HG03520 (cell line): ENCODE measurements around the gene KANK3.
"Not testable (repeated sequence)": the region's sequence is repeated elsewhere in the genome, so short reads cannot be mapped to it uniquely, and the experiment has no call there.

Experiments
- ATAC-seq: cut with Tn5 transposase; IDR thresholded peaks from one replicate; pipeline ENCODE4 v1.9.1; 2021; ENCODE audit warnings: mild to moderate bottlenecking, moderate library complexity; ENCODE audit not compliant: unreplicated experiment

Gene KANK3

DNA sequence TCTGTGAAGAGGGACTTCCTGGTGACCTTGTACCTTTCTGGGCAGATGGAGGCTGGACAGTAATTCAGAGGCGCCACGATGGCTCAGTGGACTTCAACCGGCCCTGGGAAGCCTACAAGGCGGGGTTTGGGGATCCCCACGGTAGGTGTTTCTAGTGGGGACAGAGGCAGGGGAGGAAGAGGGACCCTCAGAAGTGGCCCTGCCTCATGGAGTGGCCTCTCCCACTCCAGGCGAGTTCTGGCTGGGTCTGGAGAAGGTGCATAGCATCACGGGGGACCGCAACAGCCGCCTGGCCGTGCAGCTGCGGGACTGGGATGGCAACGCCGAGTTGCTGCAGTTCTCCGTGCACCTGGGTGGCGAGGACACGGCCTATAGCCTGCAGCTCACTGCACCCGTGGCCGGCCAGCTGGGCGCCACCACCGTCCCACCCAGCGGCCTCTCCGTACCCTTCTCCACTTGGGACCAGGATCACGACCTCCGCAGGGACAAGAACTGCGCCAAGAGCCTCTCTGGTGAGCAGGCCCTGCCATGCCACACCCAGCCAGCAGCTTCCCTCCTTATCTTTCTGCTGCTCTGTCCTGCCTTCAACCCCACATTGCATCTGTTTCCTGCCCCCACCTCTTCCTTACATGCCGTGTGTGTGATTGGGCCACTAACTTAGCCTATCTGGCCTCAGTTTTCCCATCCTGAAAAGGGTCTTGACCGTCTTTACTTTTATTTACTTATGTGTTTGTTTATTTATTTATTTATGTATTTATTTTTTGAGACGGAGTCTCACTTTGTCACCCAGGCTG is 28.1 kb upstream of the KANK3 start:
- no peak for ATAC-seq

GRCh38 chr19:8370176-8371010 is 27.3 kb upstream of the KANK3 start:
- ATAC-seq: no peak

GRCh38 chr19:8367327-8368001 is 24.4 kb upstream of the KANK3 start:
- ATAC-seq: no peak

DNA sequence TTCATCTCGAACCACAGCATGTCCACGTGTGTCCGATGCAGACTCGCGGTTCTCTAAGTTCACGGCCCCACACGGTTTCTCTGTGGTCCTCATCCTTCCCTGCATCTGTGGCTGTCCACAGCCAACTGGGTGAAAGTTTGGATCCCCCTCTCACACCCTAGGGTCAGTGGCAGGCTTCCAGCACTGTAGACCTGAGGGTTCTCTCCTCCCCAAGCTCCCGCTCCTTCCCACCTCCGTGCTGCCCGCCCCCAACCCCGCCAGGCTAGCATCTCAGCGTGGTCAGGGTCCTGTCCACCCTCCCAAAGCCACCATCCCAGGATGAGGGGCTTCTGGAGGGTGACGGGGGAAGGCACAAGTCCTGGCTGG is 23.9 kb upstream of the KANK3 start:
- ATAC-seq: no peak

GRCh38 chr19:8366121-8366581 is 23.1 kb upstream of the KANK3 start:
- ATAC-seq: no peak

DNA sequence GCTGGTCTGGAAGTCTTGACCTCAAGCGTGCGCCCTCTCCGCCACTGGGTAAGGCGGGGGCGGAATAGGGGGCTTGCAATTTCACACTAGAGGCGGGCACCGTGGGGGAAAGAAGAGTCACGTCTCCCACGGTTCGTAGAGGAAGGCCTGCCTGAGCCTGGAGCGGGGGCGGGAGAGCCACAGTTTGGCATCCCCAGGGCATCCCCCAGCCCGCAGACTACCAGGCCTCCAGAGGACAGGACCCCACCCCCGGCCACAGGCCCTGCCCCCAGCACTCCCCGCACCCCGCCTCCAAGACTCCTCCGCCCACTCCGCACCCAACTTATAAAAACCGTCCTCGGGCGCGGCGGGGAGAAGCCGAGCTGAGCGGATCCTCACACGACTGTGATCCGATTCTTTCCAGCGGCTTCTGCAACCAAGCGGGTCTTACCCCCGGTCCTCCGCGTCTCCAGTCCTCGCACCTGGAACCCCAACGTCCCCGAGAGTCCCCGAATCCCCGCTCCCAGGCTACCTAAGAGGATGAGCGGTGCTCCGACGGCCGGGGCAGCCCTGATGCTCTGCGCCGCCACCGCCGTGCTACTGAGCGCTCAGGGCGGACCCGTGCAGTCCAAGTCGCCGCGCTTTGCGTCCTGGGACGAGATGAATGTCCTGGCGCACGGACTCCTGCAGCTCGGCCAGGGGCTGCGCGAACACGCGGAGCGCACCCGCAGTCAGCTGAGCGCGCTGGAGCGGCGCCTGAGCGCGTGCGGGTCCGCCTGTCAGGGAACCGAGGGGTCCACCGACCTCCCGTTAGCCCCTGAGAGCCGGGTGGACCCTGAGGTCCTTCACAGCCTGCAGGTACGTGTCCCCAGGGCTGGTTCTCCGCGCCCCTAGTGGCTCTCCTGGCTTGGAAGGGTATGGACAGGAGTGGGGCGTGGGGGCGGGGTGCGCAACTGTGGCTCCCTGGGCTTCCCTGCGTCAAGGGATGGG is 21.0 kb upstream of the KANK3 start, which contains the start of gene ANGPTL4:
Gene ANGPTL4, plus strand, starts transcription at position 353 of the 969 bp plus-strand sequence. Its CDS starts 167 bp downstream, at position 520.
- no peak for ATAC-seq

- ATAC-seq: no peak
Observed at GRCh38 chr19:8361921-8362793, 19.1 kb upstream of the KANK3 start.

DNA sequence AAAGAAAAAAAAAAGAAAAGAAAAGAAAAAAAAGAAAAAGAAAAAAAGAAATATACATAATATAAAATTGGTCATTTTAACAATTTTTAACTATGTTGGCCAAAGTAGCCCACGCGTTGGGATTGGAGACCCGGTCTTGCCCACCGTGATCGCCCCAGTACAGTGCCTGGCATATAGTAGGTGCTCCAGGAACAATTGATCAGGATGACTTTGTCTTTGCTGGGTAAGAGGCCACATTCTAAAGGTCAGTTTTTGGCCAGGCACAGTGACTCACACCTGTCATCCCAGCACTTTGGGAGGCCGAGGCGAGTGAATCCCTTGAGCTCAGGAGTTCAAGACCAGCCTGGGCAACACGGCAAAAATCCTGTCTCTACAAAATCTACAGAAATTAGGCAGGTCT is 17.1 kb upstream of the KANK3 start:
- ATAC-seq: no peak

GRCh38 chr19:8358948-8359347 is 15.9 kb upstream of the KANK3 start:
- no peak for ATAC-seq

GRCh38 chr19:8357007-8357521 is 14.0 kb upstream of the KANK3 start:
- ATAC-seq: no peak

DNA sequence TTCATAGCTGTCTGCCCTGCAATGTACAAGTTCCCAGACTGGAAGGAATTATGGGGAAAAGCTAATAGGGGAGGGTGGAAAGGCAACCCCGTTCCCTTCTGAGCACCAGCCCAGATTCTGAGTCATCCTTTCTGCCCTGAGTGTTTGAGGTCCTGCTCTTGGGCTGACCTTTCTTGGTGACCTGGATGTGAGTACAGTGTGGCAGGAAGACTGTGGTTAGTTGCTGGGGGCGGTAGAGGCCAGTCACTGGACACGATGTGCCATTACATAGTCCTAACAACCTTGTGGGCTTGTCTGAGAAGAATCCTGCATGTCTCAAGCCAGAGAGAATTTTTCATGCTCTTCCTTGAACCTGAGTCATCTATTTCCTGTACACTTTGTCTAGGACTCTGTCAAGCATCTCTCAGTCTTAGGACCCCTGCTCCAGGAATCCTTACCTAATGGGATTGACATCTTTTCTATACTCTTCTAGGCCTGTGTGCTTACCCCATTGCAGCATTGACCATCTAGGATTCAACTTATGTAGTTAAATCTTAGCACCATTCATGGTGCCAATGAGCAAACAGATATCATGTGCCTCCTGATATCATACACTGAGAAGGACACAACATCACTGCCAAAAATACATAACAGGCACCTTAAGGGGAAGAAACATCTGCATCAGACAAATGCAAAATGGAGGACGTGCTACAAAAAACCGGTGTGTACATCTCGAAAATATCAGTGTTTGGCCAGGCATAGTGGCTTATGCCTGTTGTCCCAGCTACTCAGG is 12.8 kb upstream of the KANK3 start:
- no peak for ATAC-seq

DNA sequence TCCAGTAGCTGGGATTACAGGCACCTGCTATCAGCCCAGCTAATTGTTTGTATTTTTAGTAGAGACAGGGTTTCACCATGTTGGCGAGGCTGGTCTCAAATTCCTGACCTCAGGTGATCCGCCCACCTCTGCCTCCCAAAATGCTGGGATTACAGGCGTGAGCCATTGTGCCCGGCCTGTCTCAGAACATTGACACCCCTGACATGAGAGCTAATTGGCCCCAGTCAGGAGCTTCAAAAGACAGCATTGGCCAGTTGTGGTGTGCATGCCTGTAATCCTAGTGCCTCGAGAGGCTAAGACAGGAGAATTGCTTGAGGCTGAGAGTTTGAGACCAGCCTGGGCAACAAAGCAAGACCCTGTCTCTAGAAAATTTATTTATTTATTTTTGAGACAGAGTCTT is 9.8 kb upstream of the KANK3 start:
- not testable (repeated sequence) for ATAC-seq

DNA sequence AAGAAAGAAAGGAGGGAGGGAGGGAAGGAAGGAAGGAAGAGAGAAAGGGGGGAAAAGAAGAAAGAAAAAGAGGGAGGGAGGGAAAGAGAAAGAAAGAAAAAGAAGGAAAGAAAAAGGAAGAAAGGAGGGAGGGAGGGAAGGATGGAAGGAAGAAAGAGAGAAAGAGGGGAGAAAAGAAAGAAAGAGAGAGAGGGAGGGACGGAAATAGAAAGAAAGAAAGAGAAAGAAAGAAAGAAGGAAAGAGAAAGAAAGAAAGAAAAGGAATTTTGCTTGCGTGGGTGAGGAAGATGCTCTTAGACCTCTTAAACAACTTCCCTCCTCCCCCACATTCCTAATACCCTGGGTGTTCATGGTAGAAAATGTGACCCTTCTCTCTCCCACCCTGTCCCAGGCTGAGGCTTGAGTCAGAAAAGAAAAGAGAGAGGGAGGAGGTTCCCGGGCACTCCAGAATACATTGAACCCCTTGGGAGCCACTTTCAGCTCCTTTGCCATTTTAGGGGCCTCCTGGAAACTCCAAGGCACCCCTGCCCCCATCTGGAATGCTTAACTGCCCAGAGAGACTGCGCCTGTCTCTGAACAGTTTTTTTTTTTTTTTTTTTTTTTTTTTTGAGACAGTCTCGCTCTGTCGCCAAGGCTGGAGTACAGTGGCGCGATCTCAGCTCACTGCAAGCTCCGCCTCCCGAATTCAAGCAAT is 9.2 kb upstream of the KANK3 start:
- ATAC-seq: no peak

GRCh38 chr19:8349629-8350372 is 6.7 kb upstream of the KANK3 start:
- not testable (repeated sequence) for ATAC-seq

GRCh38 chr19:8343483-8343844 is 402 bp upstream of the KANK3 start:
- ATAC-seq: no peak

DNA sequence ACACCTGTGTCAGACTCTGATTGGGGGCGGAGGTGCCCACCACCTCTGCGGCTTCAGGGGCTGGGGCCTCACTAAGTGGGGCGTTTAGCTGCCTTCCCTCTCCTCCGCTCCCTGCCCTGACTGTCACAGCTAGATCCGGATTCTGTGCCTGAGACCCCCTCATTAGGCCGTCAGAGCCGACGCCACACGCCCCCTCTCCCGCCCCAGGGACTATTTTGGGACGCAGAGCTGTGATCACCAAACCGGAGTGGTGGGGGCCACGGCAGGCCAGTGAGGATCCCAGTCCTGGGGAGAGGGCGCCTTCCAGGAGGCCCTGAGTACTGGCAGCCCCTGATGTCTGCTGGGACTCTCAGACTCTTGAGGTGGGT is 762 bp downstream of the KANK3 start:
- ATAC-seq: no peak

GRCh38 chr19:8341504-8341903 is 1.6 kb downstream of the KANK3 start:
- not testable (repeated sequence) for ATAC-seq
